Esophagus squamous epithelium (tissue), 4 donors: ENCODE results near the gene CFAP119.

Experiments used
- CTCF ChIP-seq, 6 experiments: fragments of 450-650 bp in 4 of 6; fragments of 200-600 bp in 2 of 6; sonication (generic) in 2 of 6; IDR thresholded peaks; one replicate each; pipeline ENCODE4 v1.5.1; 2016 to 2019; ENCODE audit warnings: antibody characterized with exemption in 6 of 6, mild to moderate bottlenecking in 4 of 6, moderate library complexity in 4 of 6
- POLR2A ChIP-seq, 4 donors: fragments of 450-650 bp; IDR thresholded peaks; one replicate each; pipeline ENCODE4 v1.6.1; 2017; ENCODE audit warnings: antibody characterized with exemption in 4 of 4, mild to moderate bottlenecking in 4 of 4, moderate library complexity in 3 of 4

- no peak for TF ChIP-seq CTCF (IDR thresholded peaks at IDR 0.05)
- TF ChIP-seq POLR2A (IDR thresholded peaks at IDR 0.05), result no peak
Measured at GRCh38 chr16:30802936-30803335, 41.1 kb upstream of the CFAP119 start.
